HG02973 (cell line): ENCODE data around the gene MCM10.
A peak's percentile ranks its signal among the peaks of the same experiment; 100 is the strongest.
"Not testable (repeated sequence)": the region's sequence is repeated elsewhere in the genome, so short reads cannot be mapped to it uniquely, and the experiment has no call there.

ENCODE experiments used
- ATAC-seq: cut with Tn5 transposase; IDR thresholded peaks from one replicate; pipeline ENCODE4 v1.9.1; 2021; ENCODE audit warnings: moderate library complexity; ENCODE audit not compliant: unreplicated experiment

The MCM10 gene

GRCh38 chr10:13160934-13161856 is at the start of gene MCM10:
Gene MCM10, plus strand, starts transcription at chr10:13161558. Its CDS starts 2,645 bp downstream, at chr10:13164203.
- ATAC-seq: peak; percentile 99

DNA sequence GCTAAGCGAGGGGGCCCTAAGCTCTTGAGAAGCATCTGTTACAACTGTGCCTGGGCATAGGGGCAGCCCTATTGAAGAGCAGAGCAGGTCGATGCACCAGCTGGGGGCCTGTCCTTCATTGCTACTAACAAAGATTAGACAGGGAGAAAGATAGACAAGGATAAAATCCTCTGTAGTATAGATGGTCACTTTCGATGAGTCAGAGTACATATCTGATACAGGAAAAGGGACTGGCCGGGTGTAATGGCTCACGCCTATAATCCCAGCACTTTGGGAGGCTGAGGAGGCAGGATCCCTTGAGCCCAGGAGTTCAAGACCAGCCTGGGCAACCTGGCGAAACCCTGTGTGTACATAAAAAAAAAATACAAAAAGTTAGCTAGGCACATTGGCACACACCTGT is 47.8 kb upstream of the MCM10 start:
- no peak for ATAC-seq

DNA sequence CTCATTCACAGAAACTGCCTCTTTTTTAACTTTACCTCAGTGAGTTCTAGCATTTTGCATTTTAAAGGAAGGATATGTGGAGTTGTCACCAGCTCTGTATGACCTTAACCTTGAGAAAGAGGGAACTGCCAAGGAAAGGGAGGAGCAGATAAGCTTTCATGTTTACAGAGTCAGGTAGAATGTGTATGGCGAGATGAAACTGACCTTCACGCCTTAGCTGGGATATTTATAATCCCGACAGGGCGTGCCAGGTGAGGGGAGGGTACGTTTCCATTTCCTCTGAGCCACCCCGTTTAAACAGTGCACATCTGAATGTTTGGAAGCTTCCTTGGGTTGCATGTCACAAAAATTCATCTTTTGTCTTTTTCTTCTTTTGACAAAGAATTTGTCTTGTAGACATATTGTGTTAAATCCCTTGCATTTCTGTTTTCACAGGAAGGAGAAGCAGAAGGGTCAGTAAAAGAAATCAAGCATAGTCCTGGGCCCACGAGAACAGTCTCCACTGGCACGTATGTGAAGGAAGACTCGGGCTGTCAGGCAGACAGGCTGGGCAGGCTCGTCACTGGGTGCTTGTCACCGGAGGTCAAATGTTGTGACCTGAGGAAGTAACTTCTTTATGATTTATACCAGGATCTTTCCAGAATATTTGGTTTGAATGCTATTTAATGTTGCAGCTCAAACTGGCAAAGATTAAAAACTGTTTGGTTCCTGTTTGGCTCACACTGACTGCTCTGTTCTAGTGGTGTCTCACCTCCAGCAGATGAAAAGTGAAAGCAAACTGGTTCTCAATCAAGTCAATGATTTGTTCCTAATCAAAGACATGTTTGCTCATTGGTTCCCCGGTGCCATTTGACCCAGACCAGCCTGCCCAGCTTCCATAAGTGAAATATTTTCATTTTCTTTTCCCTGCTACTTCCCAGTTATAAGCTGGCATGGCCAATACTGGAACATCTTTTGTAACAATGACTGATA is 45.2 kb upstream of the MCM10 start:
- no peak for ATAC-seq

- no peak for ATAC-seq
Observed at GRCh38 chr10:13117841-13118783, 43.2 kb upstream of the MCM10 start.

- ATAC-seq: no peak
Observed at GRCh38 chr10:13118784-13119410, 42.5 kb upstream of the MCM10 start.

- ATAC-seq: no peak
Observed at GRCh38 chr10:13120786-13121499, 40.4 kb upstream of the MCM10 start.

GRCh38 chr10:13121500-13121854 is 39.9 kb upstream of the MCM10 start:
- ATAC-seq: no peak

GRCh38 chr10:13136651-13137050 is 24.7 kb upstream of the MCM10 start:
- ATAC-seq: no peak

DNA sequence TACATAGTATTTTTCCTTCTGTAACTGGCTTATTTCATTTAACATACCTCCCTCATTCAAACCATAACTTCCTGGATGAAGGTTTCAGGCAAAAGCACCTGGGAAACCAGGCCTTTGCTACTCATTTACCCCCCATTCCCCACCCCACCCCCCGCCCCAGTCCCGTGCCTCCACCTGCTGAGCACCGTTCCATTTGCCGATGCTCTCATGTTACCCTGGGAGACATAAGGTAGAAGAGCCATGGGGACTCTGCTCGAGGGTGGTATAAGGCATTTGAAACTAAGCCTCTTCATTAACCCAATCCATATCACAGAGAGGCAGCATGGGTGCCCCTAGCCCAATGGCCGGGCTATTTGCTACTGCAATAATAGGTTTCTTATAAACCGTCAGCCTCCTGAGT is 22.2 kb upstream of the MCM10 start:
- no peak for ATAC-seq

- ATAC-seq: no peak
Observed at GRCh38 chr10:13139676-13140075, 21.7 kb upstream of the MCM10 start.

DNA sequence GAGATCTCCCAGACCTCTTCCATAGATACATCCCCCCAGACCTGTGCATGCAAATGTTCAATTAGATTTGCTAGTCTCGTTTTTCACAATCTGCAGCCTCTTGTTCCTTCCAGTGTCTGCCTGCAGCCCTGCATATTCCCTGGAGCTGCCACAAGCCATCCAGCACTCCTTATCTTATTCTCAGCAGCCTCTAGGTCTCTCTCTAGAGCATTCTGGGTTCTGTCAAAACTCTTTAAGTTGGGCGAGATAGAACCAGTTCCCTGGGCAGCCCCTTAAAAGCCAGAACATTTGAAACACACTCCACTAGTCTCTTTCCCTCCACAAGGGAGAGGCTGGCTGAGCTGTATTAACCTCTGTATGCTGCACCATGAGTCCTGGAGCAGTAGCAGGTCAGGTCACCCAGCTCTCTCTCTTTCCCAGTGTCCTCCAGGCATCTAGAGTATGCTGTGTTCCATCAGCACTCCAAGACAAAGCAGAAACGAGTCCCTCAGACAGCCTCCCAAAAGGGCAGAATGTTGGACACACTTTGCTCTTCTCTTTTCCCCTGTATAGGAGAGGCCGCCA is 20.6 kb upstream of the MCM10 start:
- ATAC-seq: no peak

- no peak for ATAC-seq
Observed at GRCh38 chr10:13143766-13144165, 17.6 kb upstream of the MCM10 start.

DNA sequence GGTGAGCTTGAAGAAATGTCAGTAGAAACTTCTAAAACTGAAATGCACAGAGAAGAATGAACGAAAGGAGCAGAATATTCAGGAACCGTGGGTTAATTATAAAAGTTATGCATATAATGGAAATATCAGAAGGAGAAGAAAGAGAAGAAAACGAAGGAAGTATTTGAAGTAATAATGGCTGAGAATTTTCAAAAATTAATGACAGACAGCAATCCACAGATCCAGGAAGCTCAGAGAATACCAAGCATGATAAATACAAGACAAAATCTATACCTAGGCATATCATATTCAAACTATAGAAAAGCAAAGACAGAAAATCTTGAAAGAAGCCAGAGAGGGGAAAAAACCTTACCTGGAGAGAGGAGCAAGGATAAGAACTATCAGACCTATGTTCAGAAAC is 16.5 kb upstream of the MCM10 start:
- no peak for ATAC-seq

DNA sequence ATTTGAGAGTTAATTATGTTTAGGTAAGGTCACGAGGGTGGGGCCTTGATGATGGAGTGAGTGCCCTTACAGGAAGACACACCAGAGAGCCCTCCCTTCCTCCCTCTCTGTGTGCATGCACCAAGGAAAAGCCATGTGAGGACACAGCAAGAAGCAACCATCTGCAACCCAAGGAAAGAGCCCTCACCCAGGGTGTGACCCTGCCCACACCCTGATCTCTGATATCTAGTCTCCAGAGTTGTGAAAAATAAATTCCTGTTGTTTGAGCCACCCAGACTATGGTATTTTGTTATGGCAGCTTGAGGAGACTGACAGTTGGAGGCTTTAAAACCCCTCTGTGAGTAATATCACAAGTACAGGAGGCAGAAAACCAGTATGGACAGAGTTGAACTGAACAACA is 15.0 kb upstream of the MCM10 start:
- ATAC-seq: no peak

DNA sequence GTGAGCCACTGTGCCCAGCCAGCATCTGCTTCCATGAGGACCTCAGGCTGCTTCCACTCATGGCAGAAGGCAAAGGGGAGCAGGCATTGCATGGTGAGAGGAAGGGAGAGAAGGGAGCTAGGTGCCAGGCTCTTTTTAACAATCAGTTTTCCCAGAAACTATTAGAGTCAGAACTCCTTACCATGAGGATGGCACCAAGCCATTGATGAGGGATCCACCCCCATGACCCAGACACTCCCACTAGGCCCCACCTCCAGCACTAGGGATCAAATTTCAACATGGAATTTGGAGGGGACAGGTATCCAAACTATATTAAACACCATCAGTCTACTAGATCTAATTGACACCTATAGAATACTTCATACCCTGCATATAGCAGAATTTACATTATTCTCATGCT is 14.2 kb upstream of the MCM10 start:
- no peak for ATAC-seq

DNA sequence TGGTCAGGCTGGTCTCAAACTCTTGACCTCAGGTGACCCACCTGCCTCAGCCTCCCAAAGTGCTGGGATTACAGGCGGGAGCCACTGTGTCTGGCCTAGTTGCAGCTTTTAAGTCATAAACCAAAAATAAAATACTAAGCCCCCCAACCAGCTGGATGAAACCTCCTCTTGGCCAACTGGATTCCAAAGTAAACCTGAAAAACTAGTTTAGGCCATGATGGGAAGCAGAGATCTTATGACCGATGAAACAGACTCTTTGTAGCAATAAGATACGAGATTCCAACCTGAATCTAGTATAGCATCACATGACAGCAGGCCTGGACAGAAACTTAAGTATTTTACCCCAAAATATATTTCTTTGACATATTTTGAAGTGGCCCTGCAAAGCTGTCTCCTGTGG is 9.1 kb upstream of the MCM10 start:
- no peak for ATAC-seq

DNA sequence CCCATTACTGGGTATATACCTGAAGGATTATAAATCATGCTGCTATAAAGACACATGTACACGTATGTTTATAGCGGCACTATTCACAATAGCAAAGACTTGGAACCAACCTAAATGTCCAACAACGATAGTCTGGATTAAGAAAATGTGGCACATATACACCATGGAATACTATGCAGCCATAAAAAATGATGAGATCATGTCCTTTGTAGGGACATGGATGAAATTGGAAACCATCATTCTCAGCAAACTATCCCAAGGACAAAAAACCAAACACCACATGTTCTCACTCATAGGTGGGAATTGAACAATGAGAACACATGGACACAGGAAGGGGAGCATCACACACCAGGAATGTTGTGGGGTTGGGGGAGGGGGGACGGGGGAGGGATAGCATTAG is 5.5 kb upstream of the MCM10 start:
- not testable (repeated sequence) for ATAC-seq

DNA sequence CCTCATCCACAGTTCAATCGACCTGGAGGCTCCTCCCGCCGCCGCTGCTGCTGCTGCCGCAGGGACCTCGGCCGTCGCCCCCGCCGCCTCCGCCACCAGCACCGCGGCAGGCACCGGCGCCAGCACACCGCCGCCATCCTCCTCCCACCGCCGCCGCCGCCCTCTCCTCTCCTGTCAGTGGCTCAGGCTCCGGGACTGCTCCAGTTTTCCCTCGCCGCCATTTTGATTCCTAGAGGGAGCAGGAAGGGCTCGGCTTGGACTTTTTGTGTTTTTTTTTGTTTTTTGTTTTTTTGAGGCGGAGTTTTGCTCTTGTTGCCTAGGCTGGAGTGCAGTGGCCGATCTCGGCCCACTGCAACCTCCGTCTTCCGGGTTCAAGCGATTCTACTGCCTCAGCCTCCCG is 3.0 kb upstream of the MCM10 start:
- no peak for ATAC-seq

DNA sequence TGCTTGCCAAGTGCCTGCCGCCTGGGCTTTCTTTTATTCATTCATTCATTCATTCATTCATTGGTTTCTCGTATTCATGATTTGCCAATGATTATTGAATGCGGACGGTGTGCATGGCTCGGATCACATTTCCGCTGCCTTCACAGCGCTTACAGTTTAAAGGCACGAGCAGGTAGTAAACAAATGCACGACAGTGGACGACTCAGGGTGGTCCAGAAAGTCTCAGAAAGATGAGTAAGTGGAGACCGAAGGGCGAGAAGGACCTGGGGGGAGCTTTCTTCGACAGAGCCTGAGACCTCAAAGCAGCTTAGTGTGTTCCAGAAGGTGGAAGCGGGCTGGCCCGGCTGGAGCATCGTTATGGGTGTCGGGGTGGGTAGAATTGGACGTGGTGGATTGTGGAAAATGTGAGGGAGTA is 506 bp downstream of the MCM10 start:
- no peak for ATAC-seq
